H1 (cell line): ENCODE measurements around the gene ZAR1L. TPM values are rescaled to one million over a fixed set of nuclear protein-coding genes. Genes with fewer than 3 reads are reported as not detected.

Source experiments
- CTCF ChIA-PET: fragments of 300-600 bp; sonication (Branson Sonifier 250); formaldehyde crosslinking; loops from one replicate; lab custom pipeline; 2021; ENCODE audit not compliant: partially characterized antibody; lab: Charles Lee
- POLR2A ChIA-PET: fragments of 300-600 bp; sonication (Branson Sonifier 250); formaldehyde crosslinking; loops from one replicate; lab custom pipeline; 2021; ENCODE audit warnings: inconsistent platforms; ENCODE audit not compliant: partially characterized antibody; lab: Charles Lee
- DNase-seq, 2 experiments: peaks; one replicate each; pipeline versions ENCODE4 v3.0.0 to v3.0.0-alpha.2; 2010 to 2022; ENCODE audit warnings: low spot score in 2 of 2, low read depth in 1 of 2, mixed read lengths in 1 of 2
- FAIRE-seq: peaks from 2 replicates; lab custom pipeline; 2011; peaks lifted over from hg19 to GRCh38; lab: Jason Lieb, UNC
- H2AFZ ChIP-seq: 2 replicates; pipeline ENCODE4 v1.8.1; 2012; ENCODE audit warnings: low read length, inconsistent platforms
- H2AK5ac ChIP-seq: 2 replicates; pipeline ENCODE4 v1.6.1; 2013; ENCODE audit warnings: low read depth, low read length
- H2BK120ac ChIP-seq: replicated peaks from 2 replicates; pipeline ENCODE3; 2013; ENCODE audit warnings: low read depth, low read length, inconsistent platforms
- H2BK12ac ChIP-seq: 2 replicates; pipeline ENCODE4 v1.6.1; 2013; ENCODE audit warnings: low read depth, low read length
- H2BK15ac ChIP-seq: 2 replicates; pipeline ENCODE4 v1.6.1; 2013; ENCODE audit warnings: low read length
- H2BK20ac ChIP-seq: 2 replicates; pipeline ENCODE4 v1.6.1; 2013; ENCODE audit warnings: low read length
- H2BK5ac ChIP-seq: 2 replicates; pipeline ENCODE4 v1.6.1; 2013; ENCODE audit warnings: low read depth, low read length
- H3K14ac ChIP-seq: 2 replicates; pipeline ENCODE4 v1.6.1; 2013; ENCODE audit warnings: inconsistent platforms; ENCODE audit not compliant: insufficient read length
- H3K18ac ChIP-seq: 2 replicates; pipeline ENCODE4 v1.6.1; 2013; ENCODE audit warnings: low read length; ENCODE audit errors: extremely low read depth
- H3K23ac ChIP-seq: 2 replicates; pipeline ENCODE4 v1.6.1; 2013; ENCODE audit warnings: inconsistent platforms; ENCODE audit not compliant: insufficient read length
- H3K23me2 ChIP-seq: 2 replicates; pipeline ENCODE4 v1.6.1; 2013; ENCODE audit warnings: low read depth, low read length
- H3K27ac ChIP-seq: 2 replicates; pipeline ENCODE4 v1.6.1; 2011; ENCODE audit warnings: low read depth, low read length, inconsistent platforms
- H3K27me3 ChIP-seq, 4 experiments: replicated peaks in 1 of 4; 1 replicate in 1 of 4; 2 replicates in 3 of 4; pipeline versions ENCODE4 v1.6.1 to v1.8.1; 2011 to 2013; ENCODE audit warnings: low read length in 3 of 4, mild to moderate bottlenecking in 3 of 4, inconsistent platforms in 2 of 4, mixed read lengths in 2 of 4, moderate library complexity in 1 of 4; ENCODE audit not compliant: control insufficient read depth in 3 of 4, insufficient read depth in 3 of 4; ENCODE audit errors: extremely low read depth in 1 of 4
- H3K36me3 ChIP-seq, 4 experiments: 2 replicates each; pipeline versions ENCODE4 v1.6.1 to v1.8.1; 2011 to 2013; ENCODE audit warnings: mild to moderate bottlenecking in 4 of 4, low read length in 3 of 4, moderate library complexity in 2 of 4, control low read depth in 1 of 4, inconsistent platforms in 1 of 4; ENCODE audit not compliant: insufficient read depth in 4 of 4, control insufficient read depth in 2 of 4
- H3K4ac ChIP-seq: replicated peaks from 2 replicates; pipeline ENCODE3; 2013; ENCODE audit warnings: low read length, low read depth, mixed read lengths, inconsistent platforms; ENCODE audit not compliant: insufficient read length
- H3K4me1 ChIP-seq, 4 experiments: replicated peaks in 1 of 4; 1 replicate in 1 of 4; 2 replicates in 3 of 4; pipeline versions ENCODE4 v1.6.1 to v1.8.1; 2011 to 2013; ENCODE audit warnings: low read length in 3 of 4, inconsistent platforms in 2 of 4, mixed read lengths in 1 of 4; ENCODE audit not compliant: insufficient read depth in 4 of 4, control insufficient read depth in 3 of 4
- H3K4me2 ChIP-seq, 2 experiments: 2 replicates each; pipeline versions ENCODE4 v1.6.1 to v1.8.1; 2011 to 2013; ENCODE audit warnings: low read depth in 2 of 2, low read length in 2 of 2, control low read depth in 1 of 2, inconsistent platforms in 1 of 2, mild to moderate bottlenecking in 1 of 2; ENCODE audit not compliant: insufficient read depth in 1 of 2
- H3K4me3 ChIP-seq, 4 experiments: fragments of 200-600, 300-600 bp in 1 of 4; sonication (generic), shearing (Covaris generic), sonication (Bioruptor Twin) in 1 of 4; 2 replicates each; pipeline versions ENCODE4 v1.5.1 to v1.8.1; 2011 to 2016; ENCODE audit warnings: low read length in 4 of 4, low read depth in 3 of 4, control low read depth in 2 of 4, inconsistent platforms in 2 of 4, mild to moderate bottlenecking in 2 of 4, mixed read lengths in 1 of 4, moderate library complexity in 1 of 4; ENCODE audit not compliant: insufficient read depth in 2 of 4; ENCODE audit errors: extremely low read depth in 1 of 4
- H3K56ac ChIP-seq: replicated peaks from 2 replicates; pipeline ENCODE3; 2013; ENCODE audit warnings: low read depth, mild to moderate bottlenecking, mixed read lengths, low read length, inconsistent platforms; ENCODE audit not compliant: insufficient read length
- H3K79me1 ChIP-seq: 2 replicates; pipeline ENCODE4 v1.6.1; 2013; ENCODE audit warnings: low read depth, low read length, control low read depth
- H3K79me2 ChIP-seq, 2 experiments: 2 replicates each; pipeline versions ENCODE4 v1.6.1 to v1.8.1; 2012 to 2013; ENCODE audit warnings: low read length in 2 of 2, mild to moderate bottlenecking in 2 of 2, inconsistent platforms in 1 of 2; ENCODE audit not compliant: insufficient read depth in 2 of 2, control insufficient read depth in 1 of 2
- H3K9ac ChIP-seq, 4 experiments: replicated peaks in 1 of 4; 1 replicate in 1 of 4; 2 replicates in 3 of 4; pipeline versions ENCODE4 v1.6.1 to v1.8.1; 2011 to 2013; ENCODE audit warnings: low read depth in 3 of 4, low read length in 3 of 4, control low read depth in 2 of 4, mild to moderate bottlenecking in 2 of 4, moderate library complexity in 2 of 4, inconsistent platforms in 1 of 4; ENCODE audit errors: extremely low read depth in 1 of 4
- H3K9me3 ChIP-seq, 2 experiments: 2 replicates each; pipeline versions ENCODE4 v1.6.1 to v1.8.1; 2012 to 2013; ENCODE audit warnings: mild to moderate bottlenecking in 2 of 2, moderate library complexity in 2 of 2, control low read depth in 1 of 2, inconsistent platforms in 1 of 2, low read depth in 1 of 2, low read length in 1 of 2, mixed read lengths in 1 of 2; ENCODE audit not compliant: insufficient read depth in 2 of 2
- H4K20me1 ChIP-seq, 2 experiments: replicated peaks in 1 of 2; 2 replicates each; pipeline versions ENCODE3 to v1.8.1; 2011 to 2013; ENCODE audit warnings: inconsistent platforms in 2 of 2, low read length in 2 of 2, mild to moderate bottlenecking in 1 of 2; ENCODE audit not compliant: insufficient read depth in 2 of 2, control insufficient read depth in 1 of 2
- H4K5ac ChIP-seq: 2 replicates; pipeline ENCODE4 v1.6.1; 2013; ENCODE audit warnings: low read length, low read depth, mixed read lengths, inconsistent platforms; ENCODE audit not compliant: insufficient read length
- H4K8ac ChIP-seq: 2 replicates; pipeline ENCODE4 v1.8.0; 2013; ENCODE audit warnings: mild to moderate bottlenecking, moderate library complexity, low read length, inconsistent platforms; ENCODE audit not compliant: insufficient read depth; ENCODE audit errors: extremely low read depth
- H4K91ac ChIP-seq: replicated peaks from 2 replicates; pipeline ENCODE3; 2013; ENCODE audit warnings: low read length, mixed read lengths, inconsistent platforms; ENCODE audit not compliant: insufficient read length
- WGBS, 2 experiments: shearing (Covaris generic) in 1 of 2; methylation state at CpG; one replicate each; pipeline versions ENCODE4 v1.1.6 to v1.1.7; 2013 to 2015; ENCODE audit warnings: low lambda C conversion rate in 2 of 2, mixed read lengths in 2 of 2, inconsistent platforms in 1 of 2, low coverage in 1 of 2, missing lambda C conversion rate in 1 of 2; ENCODE audit not compliant: insufficient replicate concordance in 2 of 2, insufficient coverage in 1 of 2, insufficient read length in 1 of 2; ENCODE audit errors: extremely low coverage in 1 of 2, missing lambda C conversion rate in 1 of 2; 5-methylcytosine and 5-hydroxymethylcytosine counted together
- polyA plus RNA-seq, 7 experiments: library from polyadenylated mRNA; depleted of rRNA in 3 of 7; stranded (reverse) in 5 of 7; unstranded in 2 of 7; fragments of >200 nt in 5 of 7; fragments of 200-250 nt in 2 of 7; gene quantifications; 1 replicate in 5 of 7; 2 replicates in 1 of 7; 4 replicates in 1 of 7; pipeline versions ENCODE4 v1.2.1 to v1.2.3, GENCODE V29; 2011 to 2013; ENCODE audit warnings: missing spikeins in 2 of 7, mixed read lengths in 2 of 7
- total RNA-seq: library from RNA; stranded (reverse); fragmentation: NEBNext Ultra II Directional; extraction: Animal tissue kit (Norgen Biotek cat#: 25700); gene quantifications from 2 replicates; pipeline ENCODE4 v1.2.1, GENCODE V29; 2021

Gene ZAR1L
- total and polyA plus RNA-seq, 2 of the 8 experiments (the other 6 are each of a cell fraction or from before 2014, with no cell fraction given): 0.19 to 0.30 TPM

DNA sequence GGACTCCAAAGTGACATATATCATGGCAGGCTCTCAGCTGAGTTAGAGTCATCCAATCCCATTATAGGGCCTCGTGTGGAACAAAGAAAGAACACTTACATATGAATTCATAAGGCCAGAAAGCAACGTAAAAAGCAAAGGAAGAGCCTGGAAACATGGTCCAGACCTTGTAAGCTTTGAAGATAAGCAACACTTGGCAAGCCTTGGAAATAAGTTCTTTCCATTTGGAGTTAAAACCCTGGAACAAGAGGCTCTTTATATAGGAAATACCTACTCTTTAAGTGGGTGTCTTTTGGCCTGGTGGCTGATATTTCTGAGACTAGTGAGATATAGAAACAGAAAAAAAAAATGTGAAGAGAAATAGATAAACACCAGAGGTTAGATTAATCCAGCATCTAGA, 49.4 kb downstream of the ZAR1L start:
- Histone ChIP-seq H2BK12ac (no peak overlapping the region), H3K9ac (no peak overlapping the region), H3K4me2 (no peak overlapping the region), H2BK20ac (no peak overlapping the region), H3K4me1 (no peaks in the 10 kb centered on the region), H4K5ac (no peak overlapping the region), H3K27me3 (no peaks in the 10 kb centered on the region), H4K91ac (no peak overlapping the region), H2BK15ac (no peak overlapping the region), H3K36me3 (no peaks in the 10 kb centered on the region; a peak in 1 of 8 replicates), H3K9me3 (no peaks in the 10 kb centered on the region), H4K20me1 (no peaks in the 10 kb centered on the region), H3K14ac (no peak overlapping the region), H2AFZ (no peak overlapping the region), H4K8ac (no peak overlapping the region), H3K23ac (no peak overlapping the region), H2BK120ac (no peak overlapping the region), H3K23me2 (no peaks in the 10 kb centered on the region), H3K18ac (no peak overlapping the region), H3K4me3 (no peak overlapping the region), H3K56ac (no peak overlapping the region), H3K4ac (no peak overlapping the region), H2BK5ac (no peak overlapping the region), H3K79me1 (no peaks in the 10 kb centered on the region), H3K27ac (no peak overlapping the region), H3K79me2 (no peaks in the 10 kb centered on the region), H2AK5ac (no peak overlapping the region)
- ChIA-PET CTCF (interaction anchor here (0.7 to 1.6 kb wide), 3 partner anchors 11 to 31 kb away, joined by 3 to 6 read pairs (median 3); no protein-coding TSS in a partner anchor), POLR2A (interaction anchor here (1.3 to 1.7 kb wide), 2 partner anchors 49 to 52 kb away, joined by 3 to 4 read pairs; partner anchors contain the start of genes BRCA2 and ZAR1L)
- DNase-seq: no peak
- no peak for FAIRE-seq
- WGBS, 2 experiments: 90% methylated on average over 2 of the region's 2 CpGs; no CpG with 5 or more reads in 1 of the 2 experiments
